HepG2 (cell line): ENCODE data around the gene MRPL51.

ENCODE experiments used
- CTCF ChIP-seq: sonication (generic); formaldehyde crosslinking; IDR thresholded peaks from 2 replicates; pipeline ENCODE4 v1.5.0; 2020; ENCODE audit warnings: mild to moderate bottlenecking, missing genetic modification reagents, moderate library complexity
- SP4 ChIP-seq: sonication (generic); formaldehyde crosslinking; IDR thresholded peaks from 2 replicates; pipeline ENCODE4 v1.8.1; 2023; ENCODE audit warnings: mild to moderate bottlenecking, missing genetic modification reagents
- ZNF530 ChIP-seq: sonication (generic); formaldehyde crosslinking; IDR thresholded peaks from 2 replicates; pipeline ENCODE4 v1.5.0; 2020; ENCODE audit warnings: low read depth, mild to moderate bottlenecking, missing genetic modification reagents
- ZNF780A ChIP-seq: sonication (generic); formaldehyde crosslinking; IDR thresholded peaks from 2 replicates; pipeline ENCODE4 v1.8.0; 2022; ENCODE audit warnings: mild to moderate bottlenecking, missing genetic modification reagents, moderate library complexity
- TF ChIP-seq, protein P1 (sequence below): sonication (generic); formaldehyde crosslinking; IDR thresholded peaks from 2 replicates; pipeline ENCODE4 v1.4.0; 2020; ENCODE audit warnings: low read depth, mild to moderate bottlenecking, missing genetic modification reagents

DNA sequence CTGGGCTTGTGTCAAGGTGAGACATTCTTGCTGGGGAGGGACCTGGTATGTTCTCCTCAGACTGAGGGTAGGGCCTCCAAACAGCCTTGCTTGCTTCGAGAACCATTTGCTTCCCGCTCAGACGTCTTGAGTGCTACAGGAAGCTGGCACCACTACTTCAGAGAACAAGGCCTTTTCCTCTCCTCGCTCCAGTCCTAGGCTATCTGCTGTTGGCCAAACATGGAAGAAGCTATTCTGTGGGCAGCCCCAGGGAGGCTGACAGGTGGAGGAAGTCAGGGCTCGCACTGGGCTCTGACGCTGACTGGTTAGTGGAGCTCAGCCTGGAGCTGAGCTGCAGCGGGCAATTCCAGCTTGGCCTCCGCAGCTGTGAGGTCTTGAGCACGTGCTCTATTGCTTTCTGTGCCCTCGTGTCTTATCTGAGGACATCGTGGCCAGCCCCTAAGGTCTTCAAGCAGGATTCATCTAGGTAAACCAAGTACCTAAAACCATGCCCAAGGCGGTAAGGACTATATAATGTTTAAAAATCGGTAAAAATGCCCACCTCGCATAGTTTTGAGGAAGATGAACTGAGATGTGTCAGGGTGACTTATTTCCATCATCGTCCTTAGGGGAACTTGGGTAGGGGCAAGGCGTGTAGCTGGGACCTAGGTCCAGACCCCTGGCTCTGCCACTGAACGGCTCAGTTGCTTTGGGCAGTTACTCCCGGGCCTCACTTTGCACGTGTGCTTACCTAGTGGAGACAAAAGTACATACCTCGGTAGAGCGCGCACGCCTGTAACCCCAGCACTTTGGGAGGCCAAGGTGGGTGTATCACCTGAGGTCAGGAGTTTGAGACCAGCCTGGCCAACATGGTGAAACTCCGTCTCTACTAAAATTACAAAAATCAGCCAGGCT is 45.6 kb upstream of the MRPL51 start:
- TF ChIP-seq ZNF530 (CRISPR knock-in tag) (no peak), SP4 (CRISPR knock-in tag) (no peak), CTCF (CRISPR knock-in tag) (no peak), ZNF780A (CRISPR knock-in tag) (no peak)
- TF ChIP-seq, protein P1, sequence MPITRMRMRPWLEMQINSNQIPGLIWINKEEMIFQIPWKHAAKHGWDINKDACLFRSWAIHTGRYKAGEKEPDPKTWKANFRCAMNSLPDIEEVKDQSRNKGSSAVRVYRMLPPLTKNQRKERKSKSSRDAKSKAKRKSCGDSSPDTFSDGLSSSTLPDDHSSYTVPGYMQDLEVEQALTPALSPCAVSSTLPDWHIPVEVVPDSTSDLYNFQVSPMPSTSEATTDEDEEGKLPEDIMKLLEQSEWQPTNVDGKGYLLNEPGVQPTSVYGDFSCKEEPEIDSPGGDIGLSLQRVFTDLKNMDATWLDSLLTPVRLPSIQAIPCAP (CRISPR knock-in tag), result no peak
